ENCODE measurements around the gene TNFRSF25. TPM values are rescaled to one million over a fixed set of nuclear protein-coding genes. Genes with fewer than 3 reads are reported as not detected.

TNFRSF25 gene
- total RNA-seq, 1 experiment from 2014 or later: 19.5 TPM

DNA sequence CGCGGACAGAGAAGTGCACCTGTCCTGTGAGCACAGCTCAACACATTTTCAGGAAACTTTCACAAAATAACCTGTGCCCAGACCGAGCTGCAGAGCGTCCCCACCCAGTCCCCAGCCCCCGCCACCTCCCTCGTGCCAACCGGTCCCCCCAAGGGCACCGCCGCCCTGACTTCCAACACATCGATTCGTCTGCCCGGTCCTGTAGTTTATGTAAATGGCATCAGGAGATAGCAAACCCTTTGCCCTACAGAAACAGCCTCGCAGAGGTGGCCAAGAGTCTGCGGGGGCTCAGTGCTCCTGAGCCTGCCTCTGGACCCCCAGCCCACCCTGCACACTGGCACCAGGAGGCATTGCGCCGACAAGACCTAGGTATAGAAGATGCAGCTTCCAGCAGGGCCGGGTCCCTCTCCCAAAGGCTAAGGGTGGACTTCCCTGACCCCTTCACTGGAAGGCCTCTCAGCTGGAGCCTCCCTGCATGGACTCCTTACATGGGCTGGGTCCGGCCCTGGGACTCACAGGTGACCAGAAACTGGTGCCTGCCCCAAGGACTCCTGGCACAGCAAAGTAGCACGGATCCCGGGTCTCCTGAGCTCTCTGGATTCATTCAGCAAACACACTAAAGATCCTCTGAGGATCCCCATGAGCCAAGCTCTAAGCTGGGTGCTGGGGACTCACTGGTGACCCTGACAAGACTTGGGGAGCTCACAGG lies 32.0 kb upstream of the TNFRSF25 start:
- Mint-ChIP-seq H3K9me3 (no peaks in the 10 kb centered on the region), H3K4me1 (peaks cover 19% of the 10 kb centered on the region), H3K27me3 (ENCODE audit: low read depth) (peaks cover 30% of the 10 kb centered on the region), H3K36me3 (no peaks in the 10 kb centered on the region), H3K4me3 (peak overlapping the region; percentile 68), H3K27ac (no peak overlapping the region)
- ChIA-PET CTCF (interaction anchor here (0.5 to 3.9 kb wide), 8 partner anchors 10 to 148 kb away, joined by 3 to 21 read pairs (median 4); no protein-coding TSS in a partner anchor), POLR2A (interaction anchor here (0.7 kb wide), 1 partner anchor 12 kb away, joined by 3 read pairs; no protein-coding TSS in a partner anchor)
- ATAC-seq (no peak), DNase-seq (ENCODE audit: low spot score) (no peak)
- TF ChIP-seq, protein P1, sequence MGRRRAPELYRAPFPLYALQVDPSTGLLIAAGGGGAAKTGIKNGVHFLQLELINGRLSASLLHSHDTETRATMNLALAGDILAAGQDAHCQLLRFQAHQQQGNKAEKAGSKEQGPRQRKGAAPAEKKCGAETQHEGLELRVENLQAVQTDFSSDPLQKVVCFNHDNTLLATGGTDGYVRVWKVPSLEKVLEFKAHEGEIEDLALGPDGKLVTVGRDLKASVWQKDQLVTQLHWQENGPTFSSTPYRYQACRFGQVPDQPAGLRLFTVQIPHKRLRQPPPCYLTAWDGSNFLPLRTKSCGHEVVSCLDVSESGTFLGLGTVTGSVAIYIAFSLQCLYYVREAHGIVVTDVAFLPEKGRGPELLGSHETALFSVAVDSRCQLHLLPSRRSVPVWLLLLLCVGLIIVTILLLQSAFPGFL (CRISPR knock-in tag; IDR thresholded peaks at IDR 0.05; ENCODE audit: borderline replicate concordance): no peak
- TF ChIP-seq, protein P2, sequence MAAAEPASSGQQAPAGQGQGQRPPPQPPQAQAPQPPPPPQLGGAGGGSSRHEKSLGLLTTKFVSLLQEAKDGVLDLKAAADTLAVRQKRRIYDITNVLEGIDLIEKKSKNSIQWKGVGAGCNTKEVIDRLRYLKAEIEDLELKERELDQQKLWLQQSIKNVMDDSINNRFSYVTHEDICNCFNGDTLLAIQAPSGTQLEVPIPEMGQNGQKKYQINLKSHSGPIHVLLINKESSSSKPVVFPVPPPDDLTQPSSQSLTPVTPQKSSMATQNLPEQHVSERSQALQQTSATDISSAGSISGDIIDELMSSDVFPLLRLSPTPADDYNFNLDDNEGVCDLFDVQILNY (CRISPR knock-in tag; IDR thresholded peaks at IDR 0.05): no peak
- TF ChIP-seq CREB1 (CRISPR knock-in tag; IDR thresholded peaks at IDR 0.05) (no peak), ZNF138 (CRISPR knock-in tag; conservative IDR thresholded peaks at IDR 0.05) (no peak), RELA (CRISPR knock-in tag; IDR thresholded peaks at IDR 0.05; ENCODE audit: borderline replicate concordance) (no peak), ESRRA (CRISPR knock-in tag; IDR thresholded peaks at IDR 0.05; ENCODE audit: borderline replicate concordance) (no peak), SMAD4 (CRISPR knock-in tag; IDR thresholded peaks at IDR 0.05) (no peak), FOXJ3 (CRISPR knock-in tag; IDR thresholded peaks at IDR 0.05; ENCODE audit: borderline replicate concordance) (no peak), MXD4 (CRISPR knock-in tag; IDR thresholded peaks at IDR 0.05; ENCODE audit: borderline replicate concordance) (no peak), ELF4 (CRISPR knock-in tag; IDR thresholded peaks at IDR 0.05; ENCODE audit: low read depth) (no peak), KAT7 (CRISPR knock-in tag; IDR thresholded peaks at IDR 0.05; ENCODE audit: borderline replicate concordance) (no peak), MYBL2 (CRISPR knock-in tag; IDR thresholded peaks at IDR 0.05) (no peak), HMGA2 (CRISPR knock-in tag; IDR thresholded peaks at IDR 0.05) (no peak), RORB (CRISPR knock-in tag; IDR thresholded peaks at IDR 0.05) (no peak)
- TF ChIP-seq, protein P3, sequence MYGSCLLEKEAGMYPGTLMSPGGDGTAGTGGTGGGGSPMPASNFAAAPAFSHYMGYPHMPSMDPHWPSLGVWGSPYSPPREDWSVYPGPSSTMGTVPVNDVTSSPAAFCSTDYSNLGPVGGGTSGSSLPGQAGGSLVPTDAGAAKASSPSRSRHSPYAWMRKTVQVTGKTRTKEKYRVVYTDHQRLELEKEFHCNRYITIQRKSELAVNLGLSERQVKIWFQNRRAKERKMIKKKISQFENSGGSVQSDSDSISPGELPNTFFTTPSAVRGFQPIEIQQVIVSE (CRISPR knock-in tag; IDR thresholded peaks at IDR 0.05; ENCODE audit: borderline replicate concordance): no peak
- TF ChIP-seq, protein P4, sequence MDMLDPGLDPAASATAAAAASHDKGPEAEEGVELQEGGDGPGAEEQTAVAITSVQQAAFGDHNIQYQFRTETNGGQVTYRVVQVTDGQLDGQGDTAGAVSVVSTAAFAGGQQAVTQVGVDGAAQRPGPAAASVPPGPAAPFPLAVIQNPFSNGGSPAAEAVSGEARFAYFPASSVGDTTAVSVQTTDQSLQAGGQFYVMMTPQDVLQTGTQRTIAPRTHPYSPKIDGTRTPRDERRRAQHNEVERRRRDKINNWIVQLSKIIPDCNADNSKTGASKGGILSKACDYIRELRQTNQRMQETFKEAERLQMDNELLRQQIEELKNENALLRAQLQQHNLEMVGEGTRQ (CRISPR knock-in tag; IDR thresholded peaks at IDR 0.05): no peak
- TF ChIP-seq, protein P5, sequence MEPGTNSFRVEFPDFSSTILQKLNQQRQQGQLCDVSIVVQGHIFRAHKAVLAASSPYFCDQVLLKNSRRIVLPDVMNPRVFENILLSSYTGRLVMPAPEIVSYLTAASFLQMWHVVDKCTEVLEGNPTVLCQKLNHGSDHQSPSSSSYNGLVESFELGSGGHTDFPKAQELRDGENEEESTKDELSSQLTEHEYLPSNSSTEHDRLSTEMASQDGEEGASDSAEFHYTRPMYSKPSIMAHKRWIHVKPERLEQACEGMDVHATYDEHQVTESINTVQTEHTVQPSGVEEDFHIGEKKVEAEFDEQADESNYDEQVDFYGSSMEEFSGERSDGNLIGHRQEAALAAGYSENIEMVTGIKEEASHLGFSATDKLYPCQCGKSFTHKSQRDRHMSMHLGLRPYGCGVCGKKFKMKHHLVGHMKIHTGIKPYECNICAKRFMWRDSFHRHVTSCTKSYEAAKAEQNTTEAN (CRISPR knock-in tag; IDR thresholded peaks at IDR 0.05): no peak
- TF ChIP-seq, protein P6, sequence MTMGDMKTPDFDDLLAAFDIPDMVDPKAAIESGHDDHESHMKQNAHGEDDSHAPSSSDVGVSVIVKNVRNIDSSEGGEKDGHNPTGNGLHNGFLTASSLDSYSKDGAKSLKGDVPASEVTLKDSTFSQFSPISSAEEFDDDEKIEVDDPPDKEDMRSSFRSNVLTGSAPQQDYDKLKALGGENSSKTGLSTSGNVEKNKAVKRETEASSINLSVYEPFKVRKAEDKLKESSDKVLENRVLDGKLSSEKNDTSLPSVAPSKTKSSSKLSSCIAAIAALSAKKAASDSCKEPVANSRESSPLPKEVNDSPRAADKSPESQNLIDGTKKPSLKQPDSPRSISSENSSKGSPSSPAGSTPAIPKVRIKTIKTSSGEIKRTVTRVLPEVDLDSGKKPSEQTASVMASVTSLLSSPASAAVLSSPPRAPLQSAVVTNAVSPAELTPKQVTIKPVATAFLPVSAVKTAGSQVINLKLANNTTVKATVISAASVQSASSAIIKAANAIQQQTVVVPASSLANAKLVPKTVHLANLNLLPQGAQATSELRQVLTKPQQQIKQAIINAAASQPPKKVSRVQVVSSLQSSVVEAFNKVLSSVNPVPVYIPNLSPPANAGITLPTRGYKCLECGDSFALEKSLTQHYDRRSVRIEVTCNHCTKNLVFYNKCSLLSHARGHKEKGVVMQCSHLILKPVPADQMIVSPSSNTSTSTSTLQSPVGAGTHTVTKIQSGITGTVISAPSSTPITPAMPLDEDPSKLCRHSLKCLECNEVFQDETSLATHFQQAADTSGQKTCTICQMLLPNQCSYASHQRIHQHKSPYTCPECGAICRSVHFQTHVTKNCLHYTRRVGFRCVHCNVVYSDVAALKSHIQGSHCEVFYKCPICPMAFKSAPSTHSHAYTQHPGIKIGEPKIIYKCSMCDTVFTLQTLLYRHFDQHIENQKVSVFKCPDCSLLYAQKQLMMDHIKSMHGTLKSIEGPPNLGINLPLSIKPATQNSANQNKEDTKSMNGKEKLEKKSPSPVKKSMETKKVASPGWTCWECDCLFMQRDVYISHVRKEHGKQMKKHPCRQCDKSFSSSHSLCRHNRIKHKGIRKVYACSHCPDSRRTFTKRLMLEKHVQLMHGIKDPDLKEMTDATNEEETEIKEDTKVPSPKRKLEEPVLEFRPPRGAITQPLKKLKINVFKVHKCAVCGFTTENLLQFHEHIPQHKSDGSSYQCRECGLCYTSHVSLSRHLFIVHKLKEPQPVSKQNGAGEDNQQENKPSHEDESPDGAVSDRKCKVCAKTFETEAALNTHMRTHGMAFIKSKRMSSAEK (CRISPR knock-in tag; IDR thresholded peaks at IDR 0.05; ENCODE audit: borderline replicate concordance): no peak
- TF ChIP-seq, protein P7, sequence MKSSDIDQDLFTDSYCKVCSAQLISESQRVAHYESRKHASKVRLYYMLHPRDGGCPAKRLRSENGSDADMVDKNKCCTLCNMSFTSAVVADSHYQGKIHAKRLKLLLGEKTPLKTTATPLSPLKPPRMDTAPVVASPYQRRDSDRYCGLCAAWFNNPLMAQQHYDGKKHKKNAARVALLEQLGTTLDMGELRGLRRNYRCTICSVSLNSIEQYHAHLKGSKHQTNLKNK (CRISPR knock-in tag; IDR thresholded peaks at IDR 0.05): no peak
- TF ChIP-seq, protein P8, sequence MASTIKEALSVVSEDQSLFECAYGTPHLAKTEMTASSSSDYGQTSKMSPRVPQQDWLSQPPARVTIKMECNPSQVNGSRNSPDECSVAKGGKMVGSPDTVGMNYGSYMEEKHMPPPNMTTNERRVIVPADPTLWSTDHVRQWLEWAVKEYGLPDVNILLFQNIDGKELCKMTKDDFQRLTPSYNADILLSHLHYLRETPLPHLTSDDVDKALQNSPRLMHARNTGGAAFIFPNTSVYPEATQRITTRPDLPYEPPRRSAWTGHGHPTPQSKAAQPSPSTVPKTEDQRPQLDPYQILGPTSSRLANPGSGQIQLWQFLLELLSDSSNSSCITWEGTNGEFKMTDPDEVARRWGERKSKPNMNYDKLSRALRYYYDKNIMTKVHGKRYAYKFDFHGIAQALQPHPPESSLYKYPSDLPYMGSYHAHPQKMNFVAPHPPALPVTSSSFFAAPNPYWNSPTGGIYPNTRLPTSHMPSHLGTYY (CRISPR knock-in tag; IDR thresholded peaks at IDR 0.05): no peak
